NCI-H82 treated with DMSO at 0.1 percent for 48 hours (cell line): ENCODE measurements around the gene GLA.

Source experiments
- DNase-seq: peaks from one replicate; lab custom pipeline; 2025; ENCODE audit not compliant: unreplicated experiment; lab: John Stamatoyannopoulos, UW

Gene GLA

DNA sequence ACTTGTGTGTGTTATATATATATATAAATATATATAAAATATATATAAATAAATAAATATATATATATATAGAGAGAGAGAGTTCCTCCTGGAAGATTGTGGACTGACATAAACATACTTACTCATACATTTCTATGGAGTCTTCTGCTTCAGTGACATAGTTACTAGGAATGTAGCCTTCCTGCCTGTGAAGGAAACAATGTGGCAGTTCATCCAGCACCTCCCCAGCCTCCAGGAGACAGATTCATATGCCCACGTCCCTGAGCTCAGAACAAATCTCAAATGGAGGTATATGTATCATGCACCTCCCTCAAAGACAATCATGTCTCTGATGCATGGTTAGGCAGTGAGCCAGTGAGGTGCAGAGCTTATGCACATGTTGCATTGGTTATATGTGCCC is 47.8 kb downstream of the GLA start:
- DNase-seq = no peak

GRCh38 chrX:101357166-101357795 is 50.4 kb downstream of the GLA start:
- DNase-seq = no peak

GRCh38 chrX:101349193-101349562 is 58.5 kb downstream of the GLA start:
- no peak for DNase-seq

- DNase-seq = peak; percentile 39
Measured at GRCh38 chrX:101348452-101349192, 59.1 kb downstream of the GLA start, which contains the start of gene TIMM8A. Gene TIMM8A (minus strand): TSS chrX:101348742. CDS start chrX:101348664, 78 bp downstream.

DNA sequence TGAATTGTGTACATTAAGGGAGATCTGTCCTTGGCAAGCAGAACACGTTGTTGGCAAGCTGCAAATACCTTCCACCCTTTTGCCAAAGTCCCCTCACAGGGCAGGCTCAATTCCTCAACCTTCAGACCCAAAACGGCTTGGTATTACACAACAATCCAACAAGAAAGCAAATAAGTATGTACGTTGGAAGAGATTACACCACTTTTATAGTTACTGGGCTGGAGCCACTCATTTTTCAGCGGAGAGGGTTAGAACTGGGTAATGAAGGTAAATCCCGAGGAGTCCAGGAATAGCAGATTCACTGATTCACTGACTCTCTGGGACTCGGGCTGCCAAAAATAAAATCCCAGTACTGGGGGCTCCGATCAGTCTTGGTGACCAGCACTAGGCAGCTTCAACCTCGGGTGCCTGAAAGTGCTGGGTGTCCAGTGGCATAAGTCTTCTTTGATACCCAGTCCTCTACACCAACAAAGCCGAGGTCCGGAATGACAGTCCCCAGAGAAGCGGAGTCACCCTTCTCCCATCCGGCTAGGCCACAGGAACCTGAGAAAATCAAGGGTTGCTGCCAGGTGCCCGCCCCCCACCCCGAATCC is 59.8 kb downstream of the GLA start:
- no peak for DNase-seq
